GM12864 (cell line): Measurements from ENCODE around the gene MED20.

Experiments
- DNase-seq: peaks from one replicate; pipeline ENCODE4 v3.0.0-alpha.2; 2011; ENCODE audit warnings: low read depth
- H3K4me3 ChIP-seq: 2 replicates; pipeline ENCODE4 v1.5.1; 2011; ENCODE audit warnings: mild to moderate bottlenecking, low read depth, low read length, control low read depth
- TF ChIP-seq, protein P1 (sequence below): IDR thresholded peaks from 2 replicates; pipeline ENCODE4 v1.5.1; 2011; ENCODE audit warnings: low read depth, mild to moderate bottlenecking, moderate library complexity, low read length, control low read depth, inconsistent platforms; ENCODE audit errors: missing control alignments

The MED20 gene

DNA sequence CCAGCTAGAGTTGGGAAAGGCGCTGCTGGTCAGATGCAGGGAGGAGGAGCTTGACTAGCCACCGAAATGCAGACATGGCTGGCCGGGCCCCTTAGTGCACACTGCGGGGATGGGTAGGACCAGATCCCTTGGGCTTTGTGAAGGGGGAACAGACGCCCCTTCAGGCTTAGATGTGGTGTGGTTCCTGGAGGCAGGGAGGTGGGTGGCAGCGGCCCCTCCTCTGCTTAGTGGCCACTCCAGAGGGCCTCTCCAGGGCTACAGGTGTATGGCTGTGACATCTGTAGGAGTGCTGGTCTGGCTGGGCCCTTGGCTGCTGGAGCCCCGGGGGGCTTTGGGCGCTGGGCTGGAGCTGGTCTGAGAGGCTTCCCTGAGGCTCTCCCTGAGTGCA is 14.7 kb upstream of the MED20 start:
- H3K4me3 ChIP-seq, result no peak overlapping the region
- TF ChIP-seq, protein P1, sequence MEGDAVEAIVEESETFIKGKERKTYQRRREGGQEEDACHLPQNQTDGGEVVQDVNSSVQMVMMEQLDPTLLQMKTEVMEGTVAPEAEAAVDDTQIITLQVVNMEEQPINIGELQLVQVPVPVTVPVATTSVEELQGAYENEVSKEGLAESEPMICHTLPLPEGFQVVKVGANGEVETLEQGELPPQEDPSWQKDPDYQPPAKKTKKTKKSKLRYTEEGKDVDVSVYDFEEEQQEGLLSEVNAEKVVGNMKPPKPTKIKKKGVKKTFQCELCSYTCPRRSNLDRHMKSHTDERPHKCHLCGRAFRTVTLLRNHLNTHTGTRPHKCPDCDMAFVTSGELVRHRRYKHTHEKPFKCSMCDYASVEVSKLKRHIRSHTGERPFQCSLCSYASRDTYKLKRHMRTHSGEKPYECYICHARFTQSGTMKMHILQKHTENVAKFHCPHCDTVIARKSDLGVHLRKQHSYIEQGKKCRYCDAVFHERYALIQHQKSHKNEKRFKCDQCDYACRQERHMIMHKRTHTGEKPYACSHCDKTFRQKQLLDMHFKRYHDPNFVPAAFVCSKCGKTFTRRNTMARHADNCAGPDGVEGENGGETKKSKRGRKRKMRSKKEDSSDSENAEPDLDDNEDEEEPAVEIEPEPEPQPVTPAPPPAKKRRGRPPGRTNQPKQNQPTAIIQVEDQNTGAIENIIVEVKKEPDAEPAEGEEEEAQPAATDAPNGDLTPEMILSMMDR, result no peak
- DNase-seq, result no peak

- TF ChIP-seq, protein P1, result peak; percentile 1
- no peak overlapping the region for H3K4me3 ChIP-seq
- no peak for DNase-seq
Observed at GRCh38 chr6:41935193-41935574, 14.2 kb upstream of the MED20 start.

GRCh38 chr6:41934278-41935192 is 13.6 kb upstream of the MED20 start:
- TF ChIP-seq, protein P1, result no peak
- DNase-seq, result no peak
- H3K4me3 ChIP-seq, result no peak overlapping the region

- TF ChIP-seq, protein P1, result no peak
Observed at GRCh38 chr6:41932378-41932777, 11.4 kb upstream of the MED20 start.

DNA sequence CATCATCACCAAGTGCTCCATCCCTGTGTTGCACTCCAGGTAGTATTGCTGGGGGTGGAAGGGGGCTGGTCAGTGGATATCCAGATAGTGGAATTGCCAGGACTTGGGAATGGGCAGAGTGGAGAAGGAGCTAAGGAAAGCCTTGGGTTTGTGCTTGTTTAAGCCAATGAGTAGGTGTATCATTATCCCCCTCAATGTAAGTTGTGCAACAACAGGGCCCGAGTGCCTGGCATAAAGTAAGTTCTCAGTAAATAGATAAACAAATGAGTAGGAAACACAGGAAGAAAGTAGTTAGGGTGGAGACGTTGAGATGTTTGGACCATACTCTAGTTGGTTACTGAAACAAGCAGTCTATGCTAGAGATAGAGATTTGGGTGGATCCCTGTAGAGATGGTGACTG is 10.9 kb upstream of the MED20 start:
- TF ChIP-seq, protein P1, result no peak
- no peak overlapping the region for H3K4me3 ChIP-seq
- no peak for DNase-seq

More at GRCh38 chr6:41932378-41932777, 11.4 kb upstream of the MED20 start:
- no peak overlapping the region for H3K4me3 ChIP-seq
- DNase-seq, result no peak

GRCh38 chr6:41929924-41930323 is 9.0 kb upstream of the MED20 start:
- no peak overlapping the region for H3K4me3 ChIP-seq
- TF ChIP-seq, protein P1, result no peak

DNA sequence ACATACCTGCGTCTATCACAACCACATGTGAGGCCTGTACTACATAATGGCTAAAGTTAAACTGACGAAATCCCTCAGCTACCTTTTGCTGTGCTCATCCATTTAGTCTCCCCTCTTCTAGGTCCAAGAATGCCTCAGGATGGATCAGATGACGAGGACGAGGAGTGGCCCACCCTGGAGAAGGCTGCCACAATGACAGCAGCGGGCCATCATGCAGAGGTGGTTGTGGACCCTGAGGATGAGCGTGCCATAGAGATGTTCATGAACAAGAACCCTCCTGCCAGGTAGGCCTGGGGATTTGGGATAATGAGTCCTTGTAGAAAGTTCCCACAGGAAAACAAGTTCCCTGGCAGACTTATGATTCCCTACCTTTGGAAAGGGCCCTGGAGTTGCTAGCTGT is 6.3 kb upstream of the MED20 start:
- DNase-seq, result no peak
- TF ChIP-seq, protein P1, result no peak
- H3K4me3 ChIP-seq, result no peak overlapping the region

More at GRCh38 chr6:41929924-41930323, 9.0 kb upstream of the MED20 start:
- no peak for DNase-seq
